Stomach (tissue), 4 donors: Measurements from ENCODE around the gene SVIP.

Experiments
- CTCF ChIP-seq, 7 experiments: fragments of 450-650 bp in 4 of 7; fragments of 200-600 bp in 3 of 7; sonication (generic) in 3 of 7; IDR thresholded peaks; one replicate each; pipeline ENCODE4 v1.5.1; 2016 to 2019; ENCODE audit warnings: antibody characterized with exemption in 7 of 7, control low read depth in 2 of 7, mild to moderate bottlenecking in 1 of 7
- POLR2A ChIP-seq, 4 donors: fragments of 450-650 bp; IDR thresholded peaks; one replicate each; pipeline ENCODE4 v1.6.1; 2016; ENCODE audit warnings: antibody characterized with exemption in 4 of 4, control low read depth in 2 of 4, mild to moderate bottlenecking in 1 of 4, moderate library complexity in 1 of 4

GRCh38 chr11:22780952-22781593 lies 48.5 kb downstream of the SVIP start:
- TF ChIP-seq CTCF (IDR thresholded peaks at IDR 0.05) (no peak), POLR2A (IDR thresholded peaks at IDR 0.05) (no peak)
